Measurements from ENCODE around the gene C1QTNF8. TPM values are rescaled to one million over a fixed set of nuclear protein-coding genes. Genes with fewer than 3 reads are reported as not detected.

C1QTNF8 gene
- total RNA-seq, 1 experiment from 2014 or later: not detected

DNA sequence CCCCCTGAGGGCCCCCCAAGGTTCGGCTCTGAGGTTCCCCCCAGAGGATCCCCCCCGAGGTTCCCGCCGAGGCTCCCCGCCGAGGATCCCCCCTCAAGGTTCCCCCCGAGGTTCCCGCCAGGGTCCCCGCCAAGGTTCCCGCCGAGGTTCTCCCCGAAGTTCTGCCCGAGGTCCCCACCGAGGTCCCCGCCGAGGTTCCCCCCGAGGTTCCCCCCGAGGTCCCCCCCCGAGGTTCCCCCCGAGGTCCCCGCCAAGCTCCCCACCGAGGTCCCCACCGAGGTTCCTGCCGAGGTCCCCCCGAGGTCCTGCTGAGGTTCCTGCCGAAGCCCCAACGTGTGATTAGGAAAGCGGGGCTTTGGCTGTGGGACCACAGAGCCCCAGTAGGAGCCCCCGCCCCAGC lies 55.7 kb downstream of the C1QTNF8 start:
- Histone ChIP-seq H3K4me2 (no peak overlapping the region), H2AFZ (no peak overlapping the region), H3F3A (ENCODE audit: insufficient read depth, low read depth) (no peaks in the 10 kb centered on the region), H4K20me1 (ENCODE audit: insufficient read depth) (no peaks in the 10 kb centered on the region), H3K4me3 (no peak overlapping the region), H3K9me3 (ENCODE audit: insufficient read depth, low read depth) (no peaks in the 10 kb centered on the region), H3K9me2 (ENCODE audit: insufficient read depth) (no peaks in the 10 kb centered on the region), H3K79me2 (ENCODE audit: low read depth) (no peaks in the 10 kb centered on the region), H3K4me1 (replicated peaks; ENCODE audit: insufficient read depth) (no peaks in the 10 kb centered on the region), H3K36me3 (ENCODE audit: low read depth) (no peaks in the 10 kb centered on the region), H3K27me3 (ENCODE audit: insufficient read depth, low read depth) (peaks cover 45% of the 10 kb centered on the region), H3K27ac (no peak overlapping the region)
- CTCF ChIA-PET: no interaction called here
- BruUV-seq (replicated peaks): no TSS peak
- TF ChIP-seq EZH2 (IDR thresholded peaks at IDR 0.05; ENCODE audit: low read depth): no peak
- no peak for TF ChIP-seq CTCF (conservative IDR thresholded peaks at IDR 0.05)
- POLR2A ChIA-PET (ENCODE audit: unreplicated experiment): no interaction called here
- no peak for DNase-seq
- intact Hi-C loops (cut with micrococcal nuclease; ENCODE audit: unreplicated experiment): no loop called here

- Histone ChIP-seq H3K9me3 (ENCODE audit: insufficient read depth, low read depth) (no peaks in the 10 kb centered on the region), H3K27ac (no peak overlapping the region), H3F3A (ENCODE audit: insufficient read depth, low read depth) (no peaks in the 10 kb centered on the region), H3K4me3 (no peak overlapping the region), H3K4me1 (replicated peaks; ENCODE audit: insufficient read depth) (no peaks in the 10 kb centered on the region), H3K9me2 (ENCODE audit: insufficient read depth) (no peaks in the 10 kb centered on the region), H3K79me2 (ENCODE audit: low read depth) (no peaks in the 10 kb centered on the region), H2AFZ (no peak overlapping the region), H3K4me2 (no peak overlapping the region), H4K20me1 (ENCODE audit: insufficient read depth) (no peaks in the 10 kb centered on the region), H3K36me3 (ENCODE audit: low read depth) (no peaks in the 10 kb centered on the region), H3K27me3 (ENCODE audit: insufficient read depth, low read depth) (peaks cover 49% of the 10 kb centered on the region)
- no peak for TF ChIP-seq EZH2 (IDR thresholded peaks at IDR 0.05; ENCODE audit: low read depth)
- TF ChIP-seq CTCF (conservative IDR thresholded peaks at IDR 0.05): no peak
- CTCF ChIA-PET: no interaction called here
- intact Hi-C loops (cut with micrococcal nuclease; ENCODE audit: unreplicated experiment): no loop called here
- POLR2A ChIA-PET (ENCODE audit: unreplicated experiment): no interaction called here
- BruUV-seq (replicated peaks): no TSS peak
- DNase-seq: no peak
Measured at GRCh38 chr16:1039762-1040161, 56.3 kb downstream of the C1QTNF8 start.

DNA sequence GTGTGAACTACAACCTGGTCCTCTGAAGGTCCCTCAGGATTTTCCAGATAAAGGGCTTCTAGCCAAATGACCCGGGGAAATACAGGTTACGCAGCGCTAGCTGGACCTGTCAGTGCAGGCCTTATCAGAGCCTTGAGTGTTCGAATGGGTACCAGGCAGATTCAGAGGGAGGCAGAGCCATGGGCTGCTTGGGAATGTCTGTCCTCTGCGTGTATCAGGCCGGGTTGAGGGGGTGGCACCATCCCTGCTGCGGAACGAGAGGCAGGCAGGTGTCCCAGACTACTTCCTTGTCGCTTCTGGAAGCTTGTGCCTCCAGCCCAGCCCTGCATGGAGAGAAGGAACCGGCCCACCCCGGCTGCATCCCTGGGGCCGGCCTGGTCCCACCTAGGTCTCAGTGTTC lies 57.1 kb downstream of the C1QTNF8 start:
- no peak overlapping the region for H2AFZ ChIP-seq
- no peaks in the 10 kb centered on the region for H3F3A ChIP-seq (ENCODE audit: insufficient read depth, low read depth)
- no TSS peak for BruUV-seq (replicated peaks)
- no peaks in the 10 kb centered on the region for H3K36me3 ChIP-seq (ENCODE audit: low read depth)
- peaks cover 49% of the 10 kb centered on the region for H3K27me3 ChIP-seq (ENCODE audit: insufficient read depth, low read depth)
- no peaks in the 10 kb centered on the region for H3K4me1 ChIP-seq (replicated peaks; ENCODE audit: insufficient read depth)
- H3K9me2 ChIP-seq (ENCODE audit: insufficient read depth): no peaks in the 10 kb centered on the region
- H3K79me2 ChIP-seq (ENCODE audit: low read depth): no peaks in the 10 kb centered on the region
- POLR2A ChIA-PET (ENCODE audit: unreplicated experiment): no interaction called here
- H3K27ac ChIP-seq: no peak overlapping the region
- no peaks in the 10 kb centered on the region for H4K20me1 ChIP-seq (ENCODE audit: insufficient read depth)
- no peak for DNase-seq
- H3K4me2 ChIP-seq: no peak overlapping the region
- no peak overlapping the region for H3K4me3 ChIP-seq
- TF ChIP-seq CTCF (conservative IDR thresholded peaks at IDR 0.05) (no peak), EZH2 (IDR thresholded peaks at IDR 0.05; ENCODE audit: low read depth) (no peak)
- intact Hi-C loops (cut with micrococcal nuclease; ENCODE audit: unreplicated experiment): no loop called here
- H3K9me3 ChIP-seq (ENCODE audit: insufficient read depth, low read depth): no peaks in the 10 kb centered on the region
- CTCF ChIA-PET: no interaction called here

Other genes starting within 250 kb of the C1QTNF8 start
- gene LMF1, start 125.3 kb downstream of the C1QTNF8 start, total RNA-seq (2021): 31.3 and 35.6 TPM in 2 replicates
- not detected in 2 replicates for gene SOX8, start 114.5 kb downstream of the C1QTNF8 start, total RNA-seq (2021)
- not detected in 2 replicates for gene SSTR5, start 23.5 kb downstream of the C1QTNF8 start, total RNA-seq (2021)
- gene CACNA1H, start 56.9 kb upstream of the C1QTNF8 start, total RNA-seq (2021): 0.08 TPM in 1 of 2 replicates, not detected in the other
- not detected in 2 replicates for gene TPSG1, start 129.0 kb upstream of the C1QTNF8 start, total RNA-seq (2021)
- gene TPSB2, start 133.9 kb upstream of the C1QTNF8 start, total RNA-seq (2021): not detected in 2 replicates
- not detected in 2 replicates for gene TPSAB1, start 144.5 kb upstream of the C1QTNF8 start, total RNA-seq (2021)
- gene TPSD1, start 159.8 kb upstream of the C1QTNF8 start, total RNA-seq (2021): not detected in 2 replicates
- 218 and 271 TPM in 2 replicates for gene UBE2I, start 213.4 kb upstream of the C1QTNF8 start, total RNA-seq (2021)
- 35.0 and 47.3 TPM in 2 replicates for gene BAIAP3, start 237.4 kb upstream of the C1QTNF8 start, total RNA-seq (2021)

Measured in PC-9 (cell line).